GM21528 (cell line): ENCODE results near the gene SMCO3.
A peak's percentile ranks its signal among the peaks of the same experiment; 100 is the strongest.

Experiments used
- ATAC-seq: cut with Tn5 transposase; IDR thresholded peaks from one replicate; pipeline ENCODE4 v1.9.1; 2021; ENCODE audit warnings: mild to moderate bottlenecking, moderate library complexity; ENCODE audit not compliant: unreplicated experiment, low FRiP score

SMCO3 gene

DNA sequence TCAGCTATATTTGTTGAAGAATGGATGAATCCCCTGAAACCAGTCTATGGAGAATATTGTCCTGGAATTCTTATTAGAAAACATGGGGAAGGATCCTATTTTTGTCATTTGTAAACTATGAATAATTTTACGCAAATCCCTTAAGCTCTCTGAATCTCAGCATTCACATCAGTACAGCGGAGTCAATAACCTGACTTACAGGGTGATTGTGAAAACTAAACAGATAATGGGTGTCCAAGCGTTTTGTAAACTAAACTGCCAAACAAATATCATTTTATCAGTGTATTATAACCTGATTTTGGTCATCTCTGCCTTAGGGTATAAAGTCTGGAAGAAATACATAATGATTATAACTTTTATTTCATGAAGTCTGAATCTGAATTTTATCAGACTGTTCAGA lies 19.4 kb upstream of the SMCO3 start:
- no peak for ATAC-seq

DNA sequence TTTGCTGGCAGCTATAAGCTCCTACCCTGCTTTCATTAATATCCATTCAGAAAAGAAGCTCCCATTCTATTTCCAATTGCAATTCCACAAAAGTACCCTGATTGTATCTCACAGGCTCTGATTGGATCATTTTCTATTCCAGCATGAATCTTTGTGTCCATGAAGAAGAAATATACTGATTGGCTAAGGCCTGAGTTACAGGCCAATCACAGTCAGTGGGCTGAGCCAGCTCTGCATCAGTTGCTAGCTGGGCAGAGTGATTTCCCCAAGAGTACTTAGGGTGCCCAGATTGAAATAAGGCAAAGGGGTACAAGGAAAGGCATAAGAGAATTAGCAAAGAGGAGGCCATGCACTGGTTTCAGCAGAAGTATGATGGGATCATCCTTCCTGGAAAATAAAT lies 14.9 kb upstream of the SMCO3 start:
- no peak for ATAC-seq

DNA sequence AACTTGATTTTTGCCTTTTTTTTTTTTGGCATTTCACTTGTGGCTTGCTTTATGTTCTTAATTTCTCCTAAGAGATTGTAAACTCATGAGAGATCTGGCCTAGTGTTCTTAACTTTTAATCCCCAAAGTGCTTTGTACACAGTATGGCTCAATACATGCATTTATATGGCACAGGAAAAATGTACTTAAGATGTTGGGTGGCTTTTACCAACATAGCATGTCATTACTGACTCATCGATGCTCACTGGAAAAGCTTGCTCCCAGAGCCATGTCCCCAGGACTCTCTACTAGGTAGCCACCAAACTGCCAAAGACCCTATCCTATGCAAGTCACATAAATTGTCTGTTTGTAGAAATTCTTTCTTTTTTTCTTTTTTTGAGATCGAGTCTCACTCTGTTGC lies 13.1 kb upstream of the SMCO3 start:
- ATAC-seq = no peak

DNA sequence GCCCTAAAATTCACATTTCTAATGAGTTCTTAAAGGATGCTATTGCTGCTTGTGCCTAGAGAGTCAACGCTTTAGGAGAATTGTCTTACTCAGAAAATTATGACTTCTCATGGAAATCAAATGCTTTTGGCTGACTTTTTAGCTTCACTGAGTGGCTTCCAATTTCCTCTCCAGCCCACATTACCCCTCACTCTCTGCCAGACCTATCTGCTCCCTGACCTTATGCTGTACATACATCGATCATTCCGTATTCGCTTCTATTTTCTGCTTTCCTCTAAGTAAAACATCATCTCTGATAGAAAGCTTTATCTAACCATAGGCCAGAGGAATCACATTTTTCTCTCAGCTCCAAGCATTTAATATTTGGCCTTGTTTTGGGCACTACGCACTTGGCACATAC lies 12.5 kb upstream of the SMCO3 start:
- ATAC-seq = no peak

DNA sequence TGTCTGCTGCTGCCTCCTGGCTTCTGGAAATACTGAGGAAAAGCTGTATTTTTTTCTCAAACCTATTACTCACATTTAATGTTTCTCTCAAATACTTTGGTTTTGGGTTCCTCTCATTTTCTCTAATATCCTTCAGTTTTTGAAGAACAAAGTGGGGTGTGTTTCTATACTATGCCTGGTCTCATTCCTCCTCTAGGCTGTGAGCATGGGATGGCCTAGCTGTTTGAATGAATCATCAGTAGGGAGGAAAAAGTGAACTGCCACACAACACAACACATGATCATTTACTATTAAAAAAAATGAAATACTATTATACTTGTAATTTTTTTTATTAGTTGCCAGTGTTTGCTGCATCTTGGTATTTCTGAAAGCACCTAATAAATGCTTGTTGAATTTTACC lies 11.3 kb upstream of the SMCO3 start:
- no peak for ATAC-seq

DNA sequence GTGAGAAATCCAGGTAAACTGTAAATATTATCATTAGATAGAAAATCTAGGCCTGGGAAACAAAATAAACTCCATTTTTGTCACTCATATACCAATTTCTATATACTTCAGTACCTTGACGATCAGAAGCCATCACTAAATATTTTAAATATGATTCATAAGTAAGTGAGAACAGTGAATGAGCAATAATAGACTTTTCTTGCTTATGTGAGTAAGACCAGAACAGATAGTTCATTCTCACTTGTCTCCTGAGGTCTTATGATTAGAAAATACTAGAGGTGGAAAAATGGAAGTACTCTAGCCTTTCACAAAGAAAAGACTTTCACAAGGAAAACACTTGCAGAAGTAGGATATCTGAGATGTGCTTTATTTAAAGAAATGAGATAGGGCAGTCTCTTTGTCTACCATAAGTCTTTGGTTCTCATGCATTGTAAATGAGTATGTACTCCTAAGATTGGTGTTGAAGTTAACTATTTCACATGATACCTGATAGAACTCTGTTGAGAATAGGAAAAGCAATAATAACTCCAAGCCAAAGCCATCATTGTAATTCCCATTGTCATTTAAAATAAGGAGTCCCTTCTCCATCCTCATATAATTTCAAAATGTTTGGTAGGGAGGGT lies 10.1 kb upstream of the SMCO3 start:
- no peak for ATAC-seq

DNA sequence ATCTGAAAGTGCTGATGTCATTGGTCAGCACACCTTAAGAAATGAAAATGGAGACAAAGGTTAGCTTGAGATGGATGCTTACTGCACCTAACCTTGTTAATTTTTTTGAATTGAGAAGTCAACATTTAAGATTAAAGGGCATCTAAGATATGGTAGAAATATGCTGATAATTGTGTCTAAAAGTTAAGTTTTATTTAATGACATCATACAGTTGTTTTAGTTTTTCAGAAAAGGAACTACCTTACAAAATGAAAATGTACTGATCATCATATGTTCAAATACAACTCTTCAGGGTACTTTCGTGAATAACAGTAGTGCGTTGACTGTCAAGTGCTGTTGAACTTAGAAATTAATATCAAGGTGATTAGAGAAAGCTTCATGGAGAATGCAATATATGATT lies 2.5 kb downstream of the SMCO3 start:
- ATAC-seq = no peak

DNA sequence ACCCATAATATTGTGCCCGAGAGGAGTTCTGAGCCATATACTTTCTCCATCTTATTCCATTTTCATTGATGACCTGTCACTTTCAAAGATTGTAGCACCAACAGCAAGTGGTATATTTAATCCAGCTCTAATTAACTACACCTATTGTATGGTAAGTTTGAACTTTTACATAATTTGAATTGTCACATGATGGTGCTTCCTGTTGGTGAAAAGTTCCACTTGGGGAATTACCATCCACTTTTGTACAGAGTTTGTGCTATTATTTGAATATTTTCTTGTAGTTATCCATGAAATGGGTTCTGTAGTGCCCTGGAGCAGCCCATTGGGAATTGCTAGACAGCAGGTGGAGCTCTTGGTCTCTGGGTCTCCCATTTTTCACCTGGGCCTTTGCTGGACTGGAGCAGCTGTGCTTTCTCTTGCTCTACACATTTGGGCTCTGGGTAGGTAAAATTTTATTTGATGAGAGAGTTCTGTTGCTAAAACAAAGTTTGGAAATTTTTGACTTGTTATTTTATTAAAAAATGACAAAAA lies 3.0 kb downstream of the SMCO3 start:
- no peak for ATAC-seq

DNA sequence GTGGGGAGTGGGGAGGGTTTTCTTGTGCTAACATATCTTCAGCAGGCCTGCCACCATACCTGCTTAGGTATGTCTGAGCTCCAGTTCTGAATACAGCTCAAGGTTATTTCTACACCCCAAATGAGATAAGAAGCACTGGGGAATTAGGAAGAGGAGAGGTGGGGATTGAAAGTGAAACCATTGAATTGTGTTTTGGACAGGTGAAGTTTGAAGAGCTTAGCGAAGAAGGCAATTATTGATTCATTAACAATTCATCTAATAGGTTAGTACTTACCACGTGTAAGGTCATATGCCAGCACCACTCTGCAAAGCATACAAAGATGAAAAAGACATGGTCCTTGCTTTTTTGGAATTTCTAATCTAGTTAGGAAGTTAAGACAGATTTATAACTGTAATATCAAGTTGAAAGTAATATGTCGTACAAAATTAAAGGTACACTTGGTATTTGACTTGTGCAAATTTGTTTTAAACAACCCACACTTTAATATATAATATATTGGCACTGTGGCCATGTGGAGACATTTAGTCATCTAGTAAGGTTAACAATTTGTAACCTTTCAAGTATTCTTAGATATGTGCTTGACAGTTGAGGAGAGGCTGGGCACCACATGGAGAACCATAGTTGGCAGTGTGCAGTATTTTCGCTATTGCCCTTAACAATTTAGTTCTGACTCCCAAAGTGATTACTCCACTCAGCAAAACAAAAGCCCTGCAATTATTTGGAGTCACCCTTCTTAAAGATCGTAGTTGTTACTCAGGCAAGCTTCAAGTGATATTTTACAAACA lies 3.6 kb downstream of the SMCO3 start:
- ATAC-seq = no peak

DNA sequence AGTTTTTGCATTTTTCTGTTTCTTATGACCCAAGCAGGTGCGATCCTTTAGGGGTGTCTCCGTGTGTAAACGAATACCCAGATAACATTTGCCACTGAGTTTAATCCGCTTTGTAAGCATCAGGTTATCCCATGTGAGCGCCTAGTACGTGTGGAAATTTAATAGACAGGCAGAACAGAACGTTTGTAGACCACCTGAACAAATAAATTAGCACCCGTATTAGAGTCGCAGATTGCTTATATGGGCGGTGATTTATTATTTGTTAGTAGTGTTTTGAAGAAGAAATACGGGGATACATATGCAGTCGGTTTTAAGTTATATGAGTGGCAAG lies 10.2 kb downstream of the SMCO3 start:
- peak; percentile 34 for ATAC-seq

DNA sequence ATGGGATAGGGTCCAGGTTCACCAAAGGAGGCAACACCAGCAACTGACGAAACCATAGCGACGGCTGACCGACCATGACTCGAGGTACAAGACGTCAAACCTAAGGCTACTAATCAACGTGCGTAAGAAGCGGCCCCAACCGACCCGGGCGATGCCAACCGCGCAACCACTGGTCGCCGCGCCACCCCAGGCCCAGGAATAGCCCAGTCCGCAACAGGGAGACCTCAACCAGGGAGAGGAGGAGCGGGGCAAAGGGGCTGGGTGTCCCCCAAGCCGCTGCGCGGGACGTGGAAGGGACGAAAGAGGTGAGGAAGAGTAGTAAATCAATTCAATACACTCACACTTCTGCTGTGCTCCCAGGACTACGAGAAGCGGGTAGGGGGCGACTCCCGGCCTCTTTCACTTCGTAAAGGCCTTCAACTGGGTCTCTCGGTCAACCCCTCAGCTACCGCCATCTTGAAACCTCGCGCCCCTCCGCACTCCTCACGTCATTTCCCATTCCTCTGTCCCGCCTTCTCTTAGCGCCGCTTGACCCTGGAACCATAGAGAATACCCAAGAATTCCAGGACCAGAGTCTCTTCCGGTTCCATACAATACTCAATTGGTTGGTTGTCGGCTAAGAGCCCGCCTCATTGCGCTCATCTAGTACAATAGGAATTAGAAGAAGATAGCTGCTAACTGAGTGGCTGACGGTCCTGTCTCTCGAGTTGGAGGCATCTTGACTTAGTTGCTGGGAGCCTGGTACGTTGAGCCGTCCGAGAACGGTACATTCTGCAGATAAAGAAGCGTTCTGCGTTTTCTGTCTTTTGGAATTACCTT lies 10.8 kb downstream of the SMCO3 start, which contains the start of the genes C12orf60 and WBP11:
TSS of gene C12orf60 (plus strand) at position 660 of the 819 bp plus-strand sequence. CDS start 19,266 bp downstream, outside the sequence.
TSS of gene WBP11 (minus strand) at position 468 of the 819 bp plus-strand sequence. CDS start 2,095 bp downstream, outside the sequence.
- peak; percentile 100 for ATAC-seq

DNA sequence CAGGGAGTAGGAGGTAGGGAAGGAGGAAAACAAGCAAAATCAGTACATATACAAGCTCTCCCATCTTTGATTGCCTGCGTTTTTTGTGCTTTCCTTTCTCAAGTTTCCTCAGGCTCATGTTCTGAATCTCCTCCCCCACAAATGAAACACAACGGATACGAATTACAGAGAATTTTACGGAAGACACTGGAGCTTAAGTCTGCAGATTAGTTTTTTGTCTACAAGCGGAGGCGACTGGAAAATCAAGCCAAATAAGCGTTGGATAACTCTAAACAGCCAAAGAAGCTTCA lies 11.3 kb downstream of the SMCO3 start:
- no peak for ATAC-seq

DNA sequence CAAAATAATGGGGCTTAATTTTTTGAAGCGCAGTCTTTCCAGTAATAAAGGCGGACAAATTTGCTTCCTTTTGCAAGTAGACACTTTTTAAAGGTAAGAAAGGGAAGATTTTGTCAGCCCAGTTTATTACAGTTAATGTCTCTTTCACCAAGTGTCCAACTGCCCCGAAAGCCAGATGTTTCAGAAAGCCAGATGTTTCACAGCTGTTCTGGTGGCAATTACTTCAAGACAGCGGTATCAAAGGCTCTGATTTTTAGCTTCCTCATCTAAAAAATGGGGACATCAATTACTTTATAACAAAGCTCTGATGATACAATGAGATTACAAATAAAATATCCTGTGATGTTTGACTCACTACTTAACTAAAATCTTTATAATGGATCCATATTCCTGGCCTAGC lies 11.7 kb downstream of the SMCO3 start:
- ATAC-seq = no peak

DNA sequence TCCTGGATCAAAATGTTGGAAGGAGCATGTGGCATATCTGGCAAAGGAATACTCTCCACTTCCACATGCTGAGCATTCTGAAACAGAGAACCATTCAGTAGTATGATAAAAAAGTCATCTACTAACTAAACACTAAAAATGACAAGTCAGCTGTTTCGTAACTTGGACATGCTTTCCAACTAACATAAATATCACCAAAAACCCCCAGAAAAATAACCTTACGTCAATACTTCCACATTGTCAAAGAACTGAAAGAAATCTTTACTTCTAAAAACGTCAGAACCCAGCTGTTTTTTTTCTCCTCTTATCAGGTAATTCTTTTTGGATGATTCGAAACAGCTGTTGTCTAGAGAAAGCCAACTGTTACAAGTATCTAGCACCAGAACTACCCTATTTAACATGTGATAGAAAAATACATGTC lies 18.9 kb downstream of the SMCO3 start:
- no peak for ATAC-seq

DNA sequence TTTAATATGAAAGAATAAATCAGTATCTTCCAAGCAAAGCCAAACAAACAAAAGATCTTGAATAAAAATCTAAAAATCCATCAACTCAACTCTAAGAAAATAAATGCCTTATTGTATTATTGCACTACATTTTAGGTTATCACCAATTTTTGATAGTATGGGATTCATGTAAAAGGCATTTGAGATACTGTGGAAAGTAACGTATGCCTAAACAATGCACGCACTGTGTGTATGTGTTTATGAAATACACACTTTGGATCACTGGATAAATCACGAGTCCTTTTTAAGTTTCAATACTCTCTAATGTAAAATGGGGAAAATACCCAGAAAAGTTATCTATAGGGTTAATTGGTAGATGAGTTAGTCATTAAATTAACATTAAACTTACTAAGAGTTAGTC lies 28.4 kb downstream of the SMCO3 start:
- no peak for ATAC-seq

DNA sequence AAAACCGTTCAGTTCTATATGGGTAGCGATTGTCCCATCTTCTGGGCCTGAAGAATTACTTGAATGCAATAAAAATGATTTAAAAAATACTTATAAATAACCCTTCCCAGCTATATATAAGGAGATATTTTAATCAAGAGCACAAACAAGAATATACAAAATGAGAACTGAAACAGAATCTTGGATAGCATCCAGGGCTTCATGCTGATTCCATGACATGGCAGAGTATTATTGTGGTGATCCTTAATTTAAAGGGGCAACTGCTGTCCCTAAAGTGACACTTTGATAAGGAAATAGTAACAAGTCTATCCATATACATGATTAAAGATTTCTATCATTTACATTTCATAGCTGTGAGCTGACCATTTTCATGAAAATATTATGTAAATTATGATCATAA lies 29.5 kb downstream of the SMCO3 start:
- ATAC-seq = no peak

DNA sequence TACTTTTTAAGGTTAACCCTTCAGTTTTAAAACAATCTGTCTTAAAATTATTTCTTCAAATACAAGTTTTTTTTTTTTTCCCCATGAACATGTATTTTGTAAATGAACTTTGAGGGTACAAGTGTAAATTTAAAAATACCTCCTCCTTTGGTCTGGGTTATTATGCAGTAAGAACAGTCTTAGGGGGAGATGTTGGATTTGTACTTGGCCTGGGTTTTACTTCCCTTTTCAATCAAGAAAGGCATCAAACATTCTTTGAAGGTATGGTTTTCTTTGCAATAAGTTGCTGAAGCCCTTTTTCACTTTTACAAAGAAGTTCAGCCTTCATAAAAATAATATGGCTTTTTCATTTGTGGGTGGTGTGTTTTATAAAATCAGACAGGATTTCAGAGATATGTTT lies 31.2 kb downstream of the SMCO3 start:
- no peak for ATAC-seq

DNA sequence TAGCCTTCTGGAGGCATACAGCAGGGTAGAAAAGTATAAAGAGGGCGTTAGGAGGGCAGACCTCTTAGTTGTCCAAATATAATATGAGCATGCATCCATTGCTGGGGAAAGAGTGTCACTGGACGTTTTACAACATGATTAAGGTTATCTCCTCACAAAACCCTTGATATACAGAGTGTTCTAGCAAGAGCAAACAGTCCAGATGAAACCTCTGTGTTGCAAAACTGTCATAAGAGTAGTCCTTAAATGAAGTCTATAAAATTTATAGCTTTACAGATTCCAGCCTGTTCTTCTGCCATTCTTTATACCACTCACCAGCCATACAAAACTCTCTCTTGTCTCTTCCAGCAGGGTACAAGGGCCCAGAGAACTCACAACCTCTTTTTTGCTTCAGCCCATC lies 32.4 kb downstream of the SMCO3 start:
- no peak for ATAC-seq

DNA sequence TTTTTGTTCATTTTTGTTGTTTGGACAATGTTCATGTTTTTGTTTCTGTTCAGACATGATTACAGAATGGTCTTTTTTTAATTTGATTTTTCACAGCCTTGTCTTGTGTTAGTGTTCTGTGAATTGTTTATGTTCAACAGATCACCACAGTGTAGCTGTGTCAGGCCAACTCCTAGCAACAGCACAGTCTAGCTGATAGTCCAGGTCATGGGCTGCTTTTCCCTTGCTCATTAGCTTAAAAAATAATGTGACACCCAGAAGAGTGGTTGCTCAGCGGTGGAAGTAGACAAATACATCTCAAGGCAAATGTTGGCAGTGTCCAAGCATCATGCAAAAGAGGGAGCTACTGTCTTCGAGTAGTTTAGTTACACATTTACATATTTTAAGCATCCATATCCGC lies 33.1 kb downstream of the SMCO3 start:
- ATAC-seq = no peak

DNA sequence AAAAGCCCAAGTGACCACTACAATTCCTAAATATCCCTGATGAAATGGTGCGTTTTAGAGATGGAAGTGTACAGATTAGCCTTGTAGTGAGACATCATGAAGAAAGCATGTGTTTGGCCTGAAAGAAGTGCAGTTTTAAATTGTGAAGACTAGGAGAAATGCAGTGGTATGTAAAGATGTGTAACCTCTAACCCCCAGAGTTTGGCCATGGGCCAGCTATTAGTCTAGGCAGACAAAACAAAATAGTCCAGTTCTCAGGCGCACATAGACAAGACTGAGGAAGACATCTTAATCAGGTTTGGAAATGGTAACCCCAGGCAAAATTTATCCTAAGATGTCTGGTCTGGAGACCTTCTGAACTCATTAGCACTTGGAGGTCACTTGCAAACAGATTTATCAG lies 34.1 kb downstream of the SMCO3 start:
- no peak for ATAC-seq

DNA sequence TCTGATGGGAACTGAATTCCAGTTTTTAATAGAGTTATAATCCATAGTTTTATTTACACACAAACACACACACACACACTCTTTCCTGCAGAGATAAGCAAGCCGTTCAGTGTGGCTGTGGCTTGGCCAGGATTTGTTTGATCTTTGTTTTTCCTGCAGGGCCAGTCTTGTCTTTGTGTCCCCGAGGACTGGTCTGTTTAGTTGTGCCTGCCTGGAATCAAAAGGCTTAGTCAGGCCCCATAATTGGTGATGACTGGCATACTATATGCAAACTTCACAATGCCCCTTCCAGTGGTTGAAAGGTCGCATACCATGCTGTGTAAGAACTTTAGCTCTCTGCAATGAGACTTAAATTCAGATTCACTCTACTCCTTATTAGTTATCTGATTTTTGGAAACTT lies 36.7 kb downstream of the SMCO3 start:
- no peak for ATAC-seq
